Measurements from ENCODE around the gene CORIN. TPM values are rescaled to one million over a fixed set of nuclear protein-coding genes. Genes with fewer than 3 reads are reported as not detected.
A peak's percentile ranks its signal among the peaks of the same experiment; 100 is the strongest.

CORIN gene
- total and polyA plus RNA-seq, 4 donors, result 1.4 to 1.9 (median 1.7) TPM

DNA sequence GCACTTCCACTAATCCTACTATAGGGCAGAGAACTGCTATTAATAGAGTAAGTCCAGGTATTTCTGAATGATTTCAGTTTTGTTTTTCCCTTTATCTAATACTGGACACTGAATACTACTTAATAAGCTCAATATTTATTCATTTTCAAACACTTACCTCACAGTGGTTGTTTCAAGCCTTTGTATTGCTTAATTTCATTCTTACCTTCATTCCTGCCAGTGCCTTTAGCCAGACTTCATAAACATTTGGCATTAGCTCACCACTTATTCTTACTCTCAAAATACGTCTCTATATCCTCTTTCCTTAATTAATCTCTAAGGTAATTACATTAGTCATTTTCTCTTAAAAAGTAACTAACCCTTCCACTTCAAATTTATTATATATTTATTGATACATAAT is 18.8 kb upstream of the CORIN start:
- no CpG with 5 or more reads among the region's 1 CpG for WGBS (ENCODE audit: insufficient coverage)
- DNase-seq (ENCODE audit: low read depth in 4 of 6, low spot score in 6 of 6), result no peak
- Histone ChIP-seq H3K27ac (ENCODE audit: low read depth, low read length) (no peak overlapping the region), H3K27me3 (ENCODE audit: control insufficient read depth, insufficient read depth, low read length) (no peaks in the 10 kb centered on the region), H3K9me3 (ENCODE audit: control insufficient read depth, insufficient read depth, low read length) (no peaks in the 10 kb centered on the region), H3K4me1 (ENCODE audit: control insufficient read depth, insufficient read depth, low read length) (no peaks in the 10 kb centered on the region), H3K4me3 (ENCODE audit: low read depth, low read length) (no peak overlapping the region), H3K36me3 (ENCODE audit: control insufficient read depth, insufficient read depth, low read length) (no peaks in the 10 kb centered on the region)

DNA sequence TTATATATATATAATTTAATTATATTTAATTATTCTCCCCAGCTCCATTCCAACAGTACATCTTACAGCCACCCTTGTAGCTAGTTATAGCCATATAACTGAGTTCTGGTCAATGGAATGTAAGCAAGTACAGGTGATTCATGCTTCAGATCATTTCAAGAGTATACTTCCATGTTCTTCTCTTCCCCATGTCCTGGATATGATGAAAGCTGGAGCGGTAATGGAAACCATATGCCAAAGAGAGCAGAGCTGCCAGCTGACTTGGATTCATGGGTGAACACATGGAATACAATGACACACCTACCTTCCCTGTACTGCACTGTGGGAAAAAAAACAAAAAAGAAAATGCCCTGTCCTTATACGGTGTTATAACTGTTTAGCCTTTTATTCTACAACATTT is 17.5 kb upstream of the CORIN start:
- Histone ChIP-seq H3K27ac (ENCODE audit: low read depth, low read length) (no peak overlapping the region), H3K36me3 (ENCODE audit: control insufficient read depth, insufficient read depth, low read length) (no peaks in the 10 kb centered on the region), H3K27me3 (ENCODE audit: control insufficient read depth, insufficient read depth, low read length) (no peaks in the 10 kb centered on the region), H3K9me3 (ENCODE audit: control insufficient read depth, insufficient read depth, low read length) (no peaks in the 10 kb centered on the region), H3K4me1 (ENCODE audit: control insufficient read depth, insufficient read depth, low read length) (no peaks in the 10 kb centered on the region), H3K4me3 (ENCODE audit: low read depth, low read length) (no peak overlapping the region)
- DNase-seq (ENCODE audit: low read depth in 4 of 6, low spot score in 6 of 6), result no peak
- WGBS (ENCODE audit: insufficient coverage), result 100% methylated on average over 1 of the region's 2 CpGs

DNA sequence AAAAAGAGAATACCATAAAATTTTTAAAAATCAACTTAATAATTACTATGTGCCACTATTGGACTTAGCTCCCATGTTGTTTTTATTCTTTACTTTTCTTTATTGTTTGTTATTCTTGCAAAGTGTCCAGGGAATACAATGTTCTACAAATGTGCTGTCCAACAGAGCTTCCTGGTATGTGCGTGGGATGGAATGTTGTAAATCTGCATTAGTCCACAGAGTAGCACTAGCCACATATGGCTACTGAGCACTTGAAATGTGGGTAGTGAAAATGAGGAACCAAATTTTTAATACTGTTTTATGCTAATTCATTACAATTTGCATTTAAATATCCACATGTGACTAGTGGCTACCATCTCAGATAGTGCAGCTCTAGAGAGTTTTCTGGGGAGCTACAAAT is 14.3 kb upstream of the CORIN start:
- H3K4me3 ChIP-seq (ENCODE audit: low read depth, low read length), result no peak overlapping the region
- H3K4me1 ChIP-seq (ENCODE audit: control insufficient read depth, insufficient read depth, low read length), result no peaks in the 10 kb centered on the region
- DNase-seq (ENCODE audit: low read depth in 4 of 6, low spot score in 6 of 6), result no peak
- WGBS (ENCODE audit: insufficient coverage), result 80% methylated on average over 1 of the region's 1 CpG
- no peaks in the 10 kb centered on the region for H3K9me3 ChIP-seq (ENCODE audit: control insufficient read depth, insufficient read depth, low read length)
- H3K27ac ChIP-seq (ENCODE audit: low read depth, low read length), result no peak overlapping the region
- H3K27me3 ChIP-seq (ENCODE audit: control insufficient read depth, insufficient read depth, low read length), result no peaks in the 10 kb centered on the region
- no peaks in the 10 kb centered on the region for H3K36me3 ChIP-seq (ENCODE audit: control insufficient read depth, insufficient read depth, low read length)

DNA sequence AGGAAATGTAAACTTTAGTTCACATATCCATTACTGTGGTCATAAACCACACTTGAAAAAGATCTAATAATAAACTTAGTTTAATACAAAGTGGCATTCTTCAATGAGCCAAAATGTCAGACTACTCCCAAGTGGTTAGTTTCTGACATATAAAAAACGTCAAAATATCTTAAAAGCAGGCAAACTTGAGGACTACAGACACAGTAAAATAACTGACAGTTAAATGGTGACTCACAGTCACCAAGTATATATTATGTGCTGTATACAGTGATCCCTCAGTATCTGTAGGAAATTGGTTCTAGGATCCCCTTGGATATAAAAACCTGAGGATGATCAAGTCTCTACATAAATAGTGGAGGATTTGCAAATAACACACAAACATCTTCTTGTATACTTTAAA is 11.6 kb upstream of the CORIN start:
- H3K27ac ChIP-seq (ENCODE audit: low read depth, low read length), result no peak overlapping the region
- H3K36me3 ChIP-seq (ENCODE audit: control insufficient read depth, insufficient read depth, low read length), result no peaks in the 10 kb centered on the region
- H3K4me3 ChIP-seq (ENCODE audit: low read depth, low read length), result no peak overlapping the region
- H3K4me1 ChIP-seq (ENCODE audit: control insufficient read depth, insufficient read depth, low read length), result no peaks in the 10 kb centered on the region
- WGBS (ENCODE audit: insufficient coverage), result no CpG with 5 or more reads among the region's 1 CpG
- H3K9me3 ChIP-seq (ENCODE audit: control insufficient read depth, insufficient read depth, low read length), result no peaks in the 10 kb centered on the region
- H3K27me3 ChIP-seq (ENCODE audit: control insufficient read depth, insufficient read depth, low read length), result no peaks in the 10 kb centered on the region
- no peak for DNase-seq (ENCODE audit: low read depth in 4 of 6, low spot score in 6 of 6)

DNA sequence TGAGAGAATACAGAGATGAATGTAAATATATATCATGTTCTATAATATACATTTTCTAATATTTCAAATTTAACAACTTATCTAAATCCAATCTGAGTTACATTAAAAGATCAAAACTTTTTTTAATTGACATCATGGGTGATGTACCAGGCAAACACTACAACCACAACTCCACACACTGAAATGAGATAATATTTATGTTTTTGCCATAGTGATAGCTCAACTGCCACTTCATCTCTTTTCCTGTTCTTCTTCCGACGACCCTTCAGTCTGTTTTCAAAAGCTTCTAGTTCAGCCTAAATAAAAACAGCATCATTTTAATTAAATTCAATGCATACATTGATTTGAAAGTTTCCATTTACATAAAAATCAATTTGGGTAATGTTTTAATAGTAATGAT is 10.2 kb upstream of the CORIN start:
- Histone ChIP-seq H3K27me3 (ENCODE audit: control insufficient read depth, insufficient read depth, low read length) (no peaks in the 10 kb centered on the region), H3K27ac (ENCODE audit: low read depth, low read length) (no peak overlapping the region), H3K4me1 (ENCODE audit: control insufficient read depth, insufficient read depth, low read length) (no peaks in the 10 kb centered on the region), H3K9me3 (ENCODE audit: control insufficient read depth, insufficient read depth, low read length) (no peaks in the 10 kb centered on the region), H3K36me3 (ENCODE audit: control insufficient read depth, insufficient read depth, low read length) (no peaks in the 10 kb centered on the region), H3K4me3 (ENCODE audit: low read depth, low read length) (no peak overlapping the region)
- DNase-seq (ENCODE audit: low read depth in 4 of 6, low spot score in 6 of 6), result no peak
- no CpG with 5 or more reads among the region's 2 CpGs for WGBS (ENCODE audit: insufficient coverage)

DNA sequence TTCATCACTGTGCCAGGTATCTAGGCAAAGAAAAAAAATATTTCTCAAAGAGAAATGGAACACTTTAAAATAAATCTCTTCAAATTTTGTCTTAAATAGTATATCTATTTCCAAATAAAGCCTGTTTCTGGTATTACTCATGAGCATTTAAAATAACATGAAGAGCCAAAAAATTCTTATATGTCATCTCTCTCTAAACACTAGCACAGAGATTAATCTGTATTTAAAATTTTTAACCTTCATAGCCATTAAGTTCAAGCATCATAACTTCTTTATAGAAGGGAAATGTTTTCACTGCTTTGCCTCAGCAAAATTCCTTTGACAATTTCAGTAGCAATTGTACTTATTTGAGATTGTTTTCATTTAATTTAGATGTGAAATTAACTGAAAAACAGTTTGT is 5.1 kb upstream of the CORIN start:
- Histone ChIP-seq H3K27ac (ENCODE audit: low read depth, low read length) (no peak overlapping the region), H3K4me1 (ENCODE audit: control insufficient read depth, insufficient read depth, low read length) (peaks cover under 1% of the 10 kb centered on the region), H3K4me3 (ENCODE audit: low read depth, low read length) (no peak overlapping the region), H3K27me3 (ENCODE audit: control insufficient read depth, insufficient read depth, low read length) (peaks cover 2% of the 10 kb centered on the region), H3K36me3 (ENCODE audit: control insufficient read depth, insufficient read depth, low read length) (no peaks in the 10 kb centered on the region), H3K9me3 (ENCODE audit: control insufficient read depth, insufficient read depth, low read length) (no peaks in the 10 kb centered on the region)
- DNase-seq (ENCODE audit: low read depth in 4 of 6, low spot score in 6 of 6), result no peak

DNA sequence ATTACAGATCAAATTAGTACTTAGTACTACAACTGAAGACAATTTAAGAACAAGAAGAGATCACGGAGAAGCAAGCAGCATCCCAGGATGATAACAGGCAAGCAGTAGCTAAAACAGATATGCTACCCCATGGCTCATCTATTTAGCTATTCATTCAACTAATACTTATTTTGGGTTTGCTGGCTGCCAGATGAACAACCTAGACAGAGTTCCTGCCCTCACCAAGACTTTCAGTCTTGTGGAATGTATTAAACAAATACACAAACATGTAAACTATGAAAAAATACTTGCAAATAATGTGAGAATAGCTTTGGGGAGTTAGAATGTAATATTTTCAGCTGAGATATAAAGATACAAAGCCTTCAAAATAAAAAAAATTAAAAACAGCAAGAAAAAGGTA is 2.4 kb upstream of the CORIN start:
- peaks cover 18% of the 10 kb centered on the region for H3K27me3 ChIP-seq (ENCODE audit: control insufficient read depth, insufficient read depth, low read length)
- no peak overlapping the region for H3K4me3 ChIP-seq (ENCODE audit: low read depth, low read length)
- H3K4me1 ChIP-seq (ENCODE audit: control insufficient read depth, insufficient read depth, low read length), result peaks cover 21% of the 10 kb centered on the region
- DNase-seq (ENCODE audit: low read depth in 4 of 6, low spot score in 6 of 6), result no peak
- no peaks in the 10 kb centered on the region for H3K9me3 ChIP-seq (ENCODE audit: control insufficient read depth, insufficient read depth, low read length)
- WGBS (ENCODE audit: insufficient coverage), result 83% methylated on average over 1 of the region's 1 CpG
- H3K27ac ChIP-seq (ENCODE audit: low read depth, low read length), result no peak overlapping the region
- H3K36me3 ChIP-seq (ENCODE audit: control insufficient read depth, insufficient read depth, low read length), result no peaks in the 10 kb centered on the region

DNA sequence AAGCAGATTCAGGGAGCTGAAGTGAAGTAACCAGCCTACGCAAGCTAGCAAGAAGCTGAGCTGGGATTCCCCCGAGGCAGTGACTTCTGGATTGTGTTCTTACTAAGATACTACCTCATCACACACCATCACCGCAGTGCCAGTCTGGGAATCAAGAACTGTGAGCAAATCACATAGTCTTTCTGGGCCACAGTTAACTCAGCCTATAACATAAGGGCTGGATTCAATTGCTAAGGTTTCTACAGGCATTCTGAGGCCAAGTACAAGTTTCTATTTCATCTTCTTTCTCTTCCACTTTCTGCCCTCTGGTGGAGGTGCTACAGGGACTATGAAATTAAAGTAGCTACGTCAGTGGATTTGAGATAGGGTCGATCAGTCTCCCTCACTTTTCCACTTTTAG is 1.4 kb upstream of the CORIN start:
- Histone ChIP-seq H3K9me3 (ENCODE audit: control insufficient read depth, insufficient read depth, low read length) (no peaks in the 10 kb centered on the region), H3K4me3 (ENCODE audit: low read depth, low read length) (no peak overlapping the region), H3K27ac (ENCODE audit: low read depth, low read length) (no peak overlapping the region), H3K27me3 (ENCODE audit: control insufficient read depth, insufficient read depth, low read length) (peaks cover 25% of the 10 kb centered on the region), H3K4me1 (ENCODE audit: control insufficient read depth, insufficient read depth, low read length) (peaks cover 21% of the 10 kb centered on the region), H3K36me3 (ENCODE audit: control insufficient read depth, insufficient read depth, low read length) (no peaks in the 10 kb centered on the region)
- DNase-seq (ENCODE audit: low read depth in 4 of 6, low spot score in 6 of 6), result peak in 2 of 6 donors; percentile 24 to 46
- 90% methylated on average over 3 of the region's 5 CpGs for WGBS (ENCODE audit: insufficient coverage)

DNA sequence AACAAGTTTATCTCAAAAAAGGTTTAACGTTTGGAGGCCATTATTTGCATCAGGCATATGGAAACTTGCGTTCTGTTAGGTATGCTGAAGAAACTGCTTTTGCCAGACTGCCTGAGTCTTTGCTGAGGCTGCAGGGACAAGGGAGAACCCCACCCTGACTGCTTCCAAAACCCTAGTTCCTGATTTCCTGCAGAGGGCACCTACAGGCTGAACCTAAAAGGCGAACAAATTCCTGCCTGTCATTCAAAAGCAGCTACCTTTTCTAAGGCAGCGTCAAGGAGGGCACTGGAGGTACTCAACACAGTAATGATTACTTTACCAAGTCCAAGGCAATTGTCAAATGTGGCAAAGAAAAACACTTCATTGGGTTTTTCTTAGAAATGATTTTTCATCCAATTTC is 578 bp upstream of the CORIN start:
- H3K27me3 ChIP-seq (ENCODE audit: control insufficient read depth, insufficient read depth, low read length), result peaks cover 25% of the 10 kb centered on the region
- H3K9me3 ChIP-seq (ENCODE audit: control insufficient read depth, insufficient read depth, low read length), result no peaks in the 10 kb centered on the region
- DNase-seq (ENCODE audit: low read depth in 4 of 6, low spot score in 6 of 6), result no peak
- no peak overlapping the region for H3K27ac ChIP-seq (ENCODE audit: low read depth, low read length)
- H3K4me3 ChIP-seq (ENCODE audit: low read depth, low read length), result no peak overlapping the region
- H3K36me3 ChIP-seq (ENCODE audit: control insufficient read depth, insufficient read depth, low read length), result no peaks in the 10 kb centered on the region
- WGBS (ENCODE audit: insufficient coverage), result 50% methylated on average over 3 of the region's 4 CpGs
- H3K4me1 ChIP-seq (ENCODE audit: control insufficient read depth, insufficient read depth, low read length), result peaks cover 21% of the 10 kb centered on the region

DNA sequence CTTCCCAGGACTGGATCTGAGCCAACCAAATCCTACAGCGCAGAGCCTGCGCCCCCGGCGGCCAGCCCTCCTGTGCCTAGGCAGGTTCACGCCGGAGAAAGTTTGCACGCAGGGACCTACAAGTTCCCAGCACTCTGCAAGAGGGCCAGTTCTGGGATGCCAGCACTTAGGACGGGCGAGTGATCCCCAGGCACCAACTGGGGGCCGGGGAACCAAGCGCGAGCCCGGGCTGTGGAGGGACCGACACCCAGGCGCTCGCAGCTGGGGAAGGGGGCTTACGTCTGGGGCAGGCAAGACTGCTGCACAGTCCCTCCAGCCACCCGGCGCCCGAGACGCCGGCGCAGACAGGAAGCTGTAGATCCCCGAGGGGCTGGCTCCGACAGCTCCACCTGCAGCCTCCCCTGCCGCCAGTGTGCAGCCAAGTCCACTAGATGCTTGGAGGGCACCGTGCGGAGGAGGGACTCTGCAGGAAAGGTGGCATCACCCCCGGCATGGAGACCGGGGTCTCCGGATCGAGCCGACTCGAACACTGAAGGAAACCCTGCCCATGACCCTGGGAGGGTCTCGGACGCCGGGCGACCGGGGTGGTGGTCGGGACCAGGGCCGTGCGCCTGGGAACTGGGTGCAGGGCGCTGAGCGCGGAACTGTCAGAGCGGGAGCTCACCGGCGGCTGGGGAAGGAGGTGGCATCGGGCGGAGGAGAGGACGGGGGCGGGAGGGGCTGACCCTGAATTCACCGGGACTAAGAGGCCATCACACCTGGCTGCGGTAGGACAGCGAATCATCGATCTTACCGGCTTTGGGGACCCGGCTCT is 566 bp downstream of the CORIN start:
- peak overlapping the region; percentile 49 for H3K4me3 ChIP-seq (ENCODE audit: low read depth, low read length)
- peaks cover 3% of the 10 kb centered on the region for H3K9me3 ChIP-seq (ENCODE audit: control insufficient read depth, insufficient read depth, low read length)
- peaks cover 21% of the 10 kb centered on the region for H3K4me1 ChIP-seq (ENCODE audit: control insufficient read depth, insufficient read depth, low read length)
- H3K36me3 ChIP-seq (ENCODE audit: control insufficient read depth, insufficient read depth, low read length), result no peaks in the 10 kb centered on the region
- H3K27me3 ChIP-seq (ENCODE audit: control insufficient read depth, insufficient read depth, low read length), result peaks cover 25% of the 10 kb centered on the region
- peak in 2 of 6 donors; percentile 50 to 56 for DNase-seq (ENCODE audit: low read depth in 4 of 6, low spot score in 6 of 6)
- no peak overlapping the region for H3K27ac ChIP-seq (ENCODE audit: low read depth, low read length)
- under 1% methylated on average over 58 of the region's 58 CpGs for WGBS (ENCODE audit: insufficient coverage)
